Upper lobe of right lung (tissue), 1 donor: ENCODE measurements around the gene TWIST1. TPM values are rescaled to one million over a fixed set of nuclear protein-coding genes. Genes with fewer than 3 reads are reported as not detected.

Experiments
- ATAC-seq: fragments of 200-7000 bp; cut with Tn5 transposase; one replicate; pipeline ENCODE4 v1.9.1; 2020; ENCODE audit warnings: mild to moderate bottlenecking, moderate library complexity
- DNase-seq: peaks from one replicate; pipeline ENCODE4 v3.0.0-alpha.2; 2020
- H3K27ac ChIP-seq: fragments of 200-600 bp; one replicate; pipeline ENCODE4 v1.8.0; 2022
- H3K27me3 ChIP-seq: fragments of 200-600 bp; one replicate; pipeline ENCODE4 v1.8.0; 2022; ENCODE audit warnings: mild to moderate bottlenecking
- H3K36me3 ChIP-seq: fragments of 200-600 bp; one replicate; pipeline ENCODE4 v1.8.0; 2022
- H3K4me1 ChIP-seq: fragments of 200-600 bp; one replicate; pipeline ENCODE4 v1.8.0; 2022
- H3K4me3 ChIP-seq: fragments of 200-600 bp; one replicate; pipeline ENCODE4 v1.8.0; 2022; ENCODE audit warnings: mild to moderate bottlenecking
- H3K9me3 ChIP-seq: fragments of 200-600 bp; one replicate; pipeline ENCODE4 v1.8.0; 2022
- intact Hi-C: fragments of 100-400 bp; cut with DNase I; formaldehyde crosslinking; loops from one replicate; pipeline ENCODE4 v1.11.0; 2022
- total RNA-seq: library from RNA; stranded (reverse); fragmentation: NEBNext Ultra II Directional; extraction: Animal tissue kit (Norgen Biotek cat#: 25700); gene quantifications from one replicate; pipeline ENCODE4 v1.2.1, GENCODE V29; 2021
- TF ChIP-seq, protein P1 (sequence below): fragments of 200-600 bp; IDR thresholded peaks from one replicate; pipeline ENCODE4 v1.8.0; 2022; ENCODE audit warnings: antibody characterized with exemption
- donor health status: DM: no; HTN: yes; CAD: no; lungs with severe emphysema.

The TWIST1 gene
- total RNA-seq, 1 donor from 2014 or later = not detected

DNA sequence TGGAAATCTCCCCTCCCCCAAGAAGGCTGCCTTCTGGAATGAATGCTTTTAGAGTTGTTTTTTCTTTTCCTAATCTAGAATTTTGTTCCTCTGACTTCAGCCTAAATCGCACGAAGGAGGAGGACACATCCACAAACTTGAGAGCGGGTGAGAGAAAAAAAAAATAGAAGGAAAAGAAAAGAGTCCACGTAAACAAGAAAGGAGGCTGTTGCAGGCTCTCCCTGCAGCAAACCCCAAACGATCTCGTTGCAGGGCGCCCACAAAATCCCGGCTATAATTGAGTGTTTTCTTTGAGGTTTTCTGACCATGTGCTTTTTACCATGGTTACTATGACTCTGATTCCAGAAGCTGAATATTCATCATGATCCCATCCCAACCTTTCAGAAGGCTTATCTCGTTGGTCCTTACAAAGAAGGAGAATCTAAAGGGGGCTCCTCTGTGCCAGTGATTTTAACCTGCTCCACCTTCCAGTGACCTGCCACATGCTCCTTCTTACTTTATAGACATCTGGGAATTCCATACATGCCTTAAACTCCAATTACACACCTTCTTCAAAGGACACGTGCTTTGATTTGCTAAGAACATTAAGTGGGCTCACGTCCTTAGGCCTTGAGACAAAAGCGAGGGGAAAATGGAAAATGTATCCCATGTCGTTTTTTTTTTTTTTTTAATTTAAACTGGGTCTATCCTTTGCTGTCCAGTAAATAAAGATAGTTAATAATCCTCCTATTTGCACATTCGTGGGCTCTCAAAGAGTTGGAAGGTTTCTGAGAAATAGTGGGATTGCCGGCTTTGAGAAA lies 5.8 kb downstream of the TWIST1 start:
- TF ChIP-seq, protein P1, sequence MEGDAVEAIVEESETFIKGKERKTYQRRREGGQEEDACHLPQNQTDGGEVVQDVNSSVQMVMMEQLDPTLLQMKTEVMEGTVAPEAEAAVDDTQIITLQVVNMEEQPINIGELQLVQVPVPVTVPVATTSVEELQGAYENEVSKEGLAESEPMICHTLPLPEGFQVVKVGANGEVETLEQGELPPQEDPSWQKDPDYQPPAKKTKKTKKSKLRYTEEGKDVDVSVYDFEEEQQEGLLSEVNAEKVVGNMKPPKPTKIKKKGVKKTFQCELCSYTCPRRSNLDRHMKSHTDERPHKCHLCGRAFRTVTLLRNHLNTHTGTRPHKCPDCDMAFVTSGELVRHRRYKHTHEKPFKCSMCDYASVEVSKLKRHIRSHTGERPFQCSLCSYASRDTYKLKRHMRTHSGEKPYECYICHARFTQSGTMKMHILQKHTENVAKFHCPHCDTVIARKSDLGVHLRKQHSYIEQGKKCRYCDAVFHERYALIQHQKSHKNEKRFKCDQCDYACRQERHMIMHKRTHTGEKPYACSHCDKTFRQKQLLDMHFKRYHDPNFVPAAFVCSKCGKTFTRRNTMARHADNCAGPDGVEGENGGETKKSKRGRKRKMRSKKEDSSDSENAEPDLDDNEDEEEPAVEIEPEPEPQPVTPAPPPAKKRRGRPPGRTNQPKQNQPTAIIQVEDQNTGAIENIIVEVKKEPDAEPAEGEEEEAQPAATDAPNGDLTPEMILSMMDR = no peak
- H3K4me1 ChIP-seq = peaks cover 4% of the 10 kb centered on the region
- ATAC-seq (no peak), DNase-seq (no peak)
- H3K36me3 ChIP-seq = no peaks in the 10 kb centered on the region
- H3K4me3 ChIP-seq = no peak overlapping the region
- intact Hi-C loops = no loop called here
- H3K27me3 ChIP-seq = peaks cover 99% of the 10 kb centered on the region
- no peak overlapping the region for H3K27ac ChIP-seq
- no peaks in the 10 kb centered on the region for H3K9me3 ChIP-seq

- H3K9me3 ChIP-seq = no peaks in the 10 kb centered on the region
- H3K4me3 ChIP-seq = no peak overlapping the region
- peaks cover 4% of the 10 kb centered on the region for H3K4me1 ChIP-seq
- ATAC-seq (no peak), DNase-seq (no peak)
- intact Hi-C loops = no loop called here
- H3K27ac ChIP-seq = no peak overlapping the region
- TF ChIP-seq, protein P1 = no peak
- peaks cover 100% of the 10 kb centered on the region for H3K27me3 ChIP-seq
- H3K36me3 ChIP-seq = no peaks in the 10 kb centered on the region
These were observed 6.7 kb downstream of the TWIST1 start for GRCh38 chr7:19110776-19111175.

- no peak for DNase-seq
- H3K4me1 ChIP-seq = peaks cover 4% of the 10 kb centered on the region
- intact Hi-C loops = no loop called here
- H3K27me3 ChIP-seq = peaks cover 100% of the 10 kb centered on the region
- ATAC-seq = no peak
- no peaks in the 10 kb centered on the region for H3K9me3 ChIP-seq
- TF ChIP-seq, protein P1 = no peak
- H3K27ac ChIP-seq = no peak overlapping the region
- H3K36me3 ChIP-seq = no peaks in the 10 kb centered on the region
- H3K4me3 ChIP-seq = no peak overlapping the region
These were observed 7.3 kb downstream of the TWIST1 start for GRCh38 chr7:19110026-19110730.

- Histone ChIP-seq H3K4me3 (no peak overlapping the region), H3K4me1 (peaks cover 4% of the 10 kb centered on the region), H3K9me3 (no peaks in the 10 kb centered on the region), H3K36me3 (no peaks in the 10 kb centered on the region), H3K27ac (no peak overlapping the region), H3K27me3 (peaks cover 100% of the 10 kb centered on the region)
- intact Hi-C loops = no loop called here
- ATAC-seq = no peak
- TF ChIP-seq, protein P1 = no peak
- DNase-seq = no peak
These were observed 8.2 kb downstream of the TWIST1 start for GRCh38 chr7:19109000-19109946.

- peak overlapping the region; percentile 37 for H3K4me3 ChIP-seq
- no peaks in the 10 kb centered on the region for H3K36me3 ChIP-seq
- H3K27ac ChIP-seq = no peak overlapping the region
- TF ChIP-seq, protein P1 = no peak
- peaks cover 4% of the 10 kb centered on the region for H3K4me1 ChIP-seq
- ATAC-seq = no peak
- H3K27me3 ChIP-seq = peaks cover 100% of the 10 kb centered on the region
- intact Hi-C loops = no loop called here
- no peak for DNase-seq
- no peaks in the 10 kb centered on the region for H3K9me3 ChIP-seq
These were observed 9.9 kb downstream of the TWIST1 start for GRCh38 chr7:19107356-19108146.
